NCI-H2196 (cell line): Measurements from ENCODE around the gene CORO7.

Experiments used
- DNase-seq: peaks from one replicate; lab custom pipeline; 2025; ENCODE audit not compliant: unreplicated experiment; lab: John Stamatoyannopoulos, UW

CORO7 gene

DNA sequence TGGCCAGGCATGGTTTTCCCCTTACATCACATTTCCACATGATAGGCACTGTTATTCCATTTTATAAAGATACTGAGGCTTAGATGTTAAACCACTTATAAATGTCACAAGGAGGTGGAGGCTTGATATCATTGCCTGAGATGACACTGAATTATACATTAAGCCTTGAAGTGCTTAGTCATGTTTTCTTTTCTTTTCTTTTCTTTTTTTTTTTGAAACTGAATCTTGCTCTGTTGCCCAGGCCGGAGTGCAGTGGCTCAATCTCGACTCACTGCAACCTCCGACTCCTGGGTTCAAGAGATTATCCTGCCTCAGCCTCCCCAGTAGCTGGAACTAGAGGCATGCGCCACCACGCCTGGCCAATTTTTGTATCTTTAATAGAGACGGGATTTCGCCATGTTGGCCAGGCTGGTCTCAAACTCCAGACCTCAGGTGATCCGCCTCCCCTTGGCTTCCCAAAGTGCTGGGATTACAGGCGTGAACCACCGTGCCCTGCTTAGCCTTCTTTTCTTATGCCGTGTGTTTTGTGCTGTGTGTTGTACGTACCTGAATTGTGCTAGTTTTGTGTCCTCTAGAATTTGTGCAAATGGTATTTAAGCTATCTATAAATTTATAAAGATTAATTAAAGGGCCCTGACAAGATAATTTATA lies 10.5 kb upstream of the CORO7 start:
- no peak for DNase-seq

DNA sequence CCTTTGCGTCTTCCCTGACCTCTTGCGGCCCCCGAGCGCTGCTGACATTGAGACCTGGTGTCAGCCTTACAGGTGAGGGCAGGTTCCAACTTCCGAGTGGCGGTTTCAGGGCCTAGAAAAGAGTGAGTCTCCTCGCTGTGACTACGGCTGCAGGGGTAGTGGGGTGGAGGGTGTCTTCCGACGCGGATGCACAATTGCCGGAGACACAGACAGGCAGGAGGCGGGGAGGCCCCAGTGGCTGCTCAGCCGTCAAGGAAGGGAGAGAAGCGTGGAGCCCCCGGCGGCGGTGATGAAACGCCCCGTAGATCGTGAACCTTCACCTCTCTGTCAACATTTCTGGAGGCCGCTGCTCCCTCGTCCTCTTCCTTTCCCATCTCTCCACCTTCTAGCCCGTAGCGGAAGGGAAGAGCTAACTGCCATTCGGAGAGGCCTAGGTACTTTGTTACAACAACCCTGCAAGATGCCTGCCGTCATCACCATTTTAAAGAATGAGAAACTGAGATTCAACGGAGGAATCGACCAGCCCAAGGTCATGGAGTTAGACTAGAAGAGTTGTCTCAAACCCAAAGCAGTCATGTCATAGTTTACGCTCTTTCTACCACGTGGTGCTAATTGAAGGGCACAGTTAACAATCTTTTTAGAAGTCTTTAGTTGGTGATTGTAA lies 9.8 kb upstream of the CORO7 start:
- DNase-seq: no peak

DNA sequence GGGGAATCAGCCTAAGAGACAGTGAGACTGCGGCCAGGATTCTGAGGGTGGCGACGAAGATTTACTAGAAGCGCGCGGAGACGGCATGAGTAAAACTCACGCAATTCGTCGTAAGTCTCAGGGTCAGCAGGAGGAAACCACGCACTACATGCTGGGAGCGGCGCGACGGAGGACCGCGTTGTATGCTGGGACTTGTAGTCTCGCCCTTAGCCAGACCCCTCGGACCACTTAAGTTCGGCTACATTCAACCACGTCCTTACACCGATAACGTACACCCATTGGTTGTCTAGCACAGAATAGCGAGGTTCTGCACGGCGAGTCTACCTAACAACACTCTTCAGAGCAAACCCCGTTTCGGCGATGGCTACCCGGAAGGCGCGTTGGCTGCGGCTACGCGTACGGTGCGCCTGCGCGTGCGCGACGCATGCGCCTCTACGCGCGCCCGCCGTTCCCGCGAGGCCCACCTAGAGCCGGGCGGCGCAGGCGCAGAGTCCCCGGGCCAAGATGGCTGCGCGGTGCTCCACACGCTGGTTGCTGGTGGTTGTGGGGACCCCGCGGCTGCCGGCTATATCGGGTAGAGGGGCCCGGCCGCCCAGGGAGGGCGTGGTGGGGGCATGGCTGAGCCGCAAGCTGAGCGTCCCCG lies 9.1 kb upstream of the CORO7 start, which contains the start of gene DNAJA3:
TSS of gene DNAJA3 (plus strand) at position 491 of the 643 bp plus-strand sequence. CDS start at position 505, 14 bp downstream.
- DNase-seq: peak; percentile 97

DNA sequence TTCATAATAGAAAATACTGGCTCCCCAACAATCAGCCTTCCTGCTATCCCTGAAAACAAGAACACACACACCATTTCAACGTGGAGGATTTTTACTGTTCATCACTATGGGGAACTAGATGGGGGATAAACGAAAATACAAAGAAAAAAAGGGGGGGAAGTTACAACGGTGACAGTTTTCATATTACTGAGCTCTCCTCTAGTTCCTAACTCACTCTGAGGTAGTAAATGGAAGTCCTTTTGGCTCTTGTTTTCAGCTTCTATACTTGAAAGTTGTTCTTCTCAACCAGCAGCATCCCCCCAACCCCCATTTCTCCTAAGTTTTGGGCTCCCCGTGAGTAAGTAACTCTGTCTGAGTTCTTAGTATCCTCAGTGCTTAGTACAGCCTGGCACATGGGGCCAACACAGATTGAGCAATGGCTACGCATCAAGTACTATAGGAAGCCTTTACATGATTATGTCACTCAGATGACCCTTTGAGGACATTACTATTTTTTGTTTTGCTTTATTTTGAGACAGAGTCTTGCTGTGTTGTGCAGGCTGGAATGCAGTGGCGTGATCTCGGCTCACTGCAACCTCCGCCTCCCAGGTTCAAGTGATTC lies 4.2 kb upstream of the CORO7 start:
- DNase-seq: no peak

DNA sequence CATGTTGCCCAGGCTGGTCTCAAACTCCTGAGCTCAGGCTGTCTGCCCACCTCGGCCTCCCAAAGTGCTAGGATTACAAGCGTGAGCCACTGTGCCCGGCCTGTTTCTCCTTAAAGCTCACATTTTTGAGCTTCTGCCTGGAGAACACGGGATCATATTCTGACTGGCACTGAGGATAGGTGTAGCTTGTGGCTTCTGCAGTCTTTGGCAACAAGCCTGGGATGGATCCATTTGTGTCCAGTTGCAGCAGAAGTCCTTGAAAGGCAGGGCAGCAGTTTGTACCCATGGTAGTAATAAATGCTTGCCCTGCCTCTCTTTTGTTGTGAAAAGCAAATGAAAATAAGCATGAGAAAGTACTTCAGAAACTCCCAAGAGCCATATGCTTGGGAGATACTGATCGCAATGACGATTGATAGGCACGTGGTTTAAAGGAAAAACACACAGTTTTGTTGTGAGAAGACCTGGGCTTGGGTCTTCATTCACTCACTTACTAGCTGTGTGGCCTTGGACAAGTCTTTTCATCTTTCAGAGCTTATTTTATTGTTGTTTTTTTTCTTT lies 3.1 kb upstream of the CORO7 start:
- no peak for DNase-seq

DNA sequence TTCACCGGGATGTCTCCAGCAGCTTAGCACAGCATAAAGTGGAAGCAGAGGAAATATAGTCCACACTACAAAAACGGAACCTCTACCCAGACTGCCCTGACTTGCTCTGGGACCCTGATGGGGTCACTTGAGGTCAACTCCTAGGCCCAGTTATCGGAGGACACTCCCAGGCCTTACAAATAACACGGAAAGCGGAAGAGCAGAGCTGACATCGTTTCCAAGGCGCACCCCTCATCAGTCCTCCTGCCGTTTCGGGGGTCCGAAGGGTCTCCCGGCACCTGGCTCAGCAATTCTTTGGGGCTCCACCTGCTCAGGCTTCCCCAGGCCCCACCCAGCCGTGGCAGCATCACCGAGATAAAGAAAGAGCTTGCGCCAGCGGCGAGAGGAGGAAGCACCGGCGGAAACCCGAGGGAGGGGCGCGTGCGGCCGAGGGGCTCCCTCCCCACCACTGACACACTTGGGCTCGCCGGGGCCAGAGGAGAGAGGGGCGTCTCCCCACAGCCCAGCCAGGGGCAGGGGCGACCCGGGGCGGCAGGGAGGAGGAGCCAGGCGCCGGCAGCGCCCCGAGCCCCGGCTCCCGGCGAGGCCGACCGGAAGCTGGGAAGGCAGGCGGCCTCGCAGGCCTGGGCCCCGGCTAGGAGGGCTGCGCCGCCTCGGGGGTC lies 727 bp downstream of the CORO7 start:
- peak; percentile 35 for DNase-seq

DNA sequence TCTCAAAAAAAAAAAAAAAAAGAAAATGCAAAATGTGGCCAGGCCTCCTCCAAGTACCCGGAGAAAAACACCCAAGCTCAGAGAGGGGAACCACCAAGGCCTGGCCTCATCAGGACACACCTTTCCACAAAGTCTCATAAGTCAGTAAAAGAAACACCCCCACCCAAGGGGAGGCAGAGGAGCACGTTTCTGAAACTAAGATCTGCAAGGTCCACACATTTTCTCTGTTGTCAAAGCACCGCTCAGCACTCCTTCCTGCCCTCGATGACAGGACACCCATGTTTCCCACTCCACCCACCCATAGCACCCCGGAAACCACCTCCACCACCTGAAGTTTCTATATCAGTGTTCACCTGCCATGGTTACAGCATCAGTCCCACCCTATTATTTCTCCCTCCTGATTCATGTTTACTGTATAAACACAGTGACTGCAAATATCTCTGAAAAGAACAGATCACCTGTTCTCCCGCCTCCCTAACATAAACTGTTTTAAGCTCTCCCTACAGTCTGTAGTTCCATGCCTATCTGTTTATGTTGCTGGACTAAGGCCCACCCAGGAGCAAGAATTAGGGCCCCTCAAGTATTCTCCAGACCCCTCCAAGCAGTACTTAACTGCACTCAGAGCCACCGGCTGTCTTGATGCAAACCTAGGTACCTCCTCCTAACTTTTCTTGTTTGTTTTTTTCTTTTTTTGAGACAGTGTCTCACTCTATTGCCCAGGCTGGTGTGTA lies 2.0 kb downstream of the CORO7 start:
- DNase-seq: peak; percentile 35

DNA sequence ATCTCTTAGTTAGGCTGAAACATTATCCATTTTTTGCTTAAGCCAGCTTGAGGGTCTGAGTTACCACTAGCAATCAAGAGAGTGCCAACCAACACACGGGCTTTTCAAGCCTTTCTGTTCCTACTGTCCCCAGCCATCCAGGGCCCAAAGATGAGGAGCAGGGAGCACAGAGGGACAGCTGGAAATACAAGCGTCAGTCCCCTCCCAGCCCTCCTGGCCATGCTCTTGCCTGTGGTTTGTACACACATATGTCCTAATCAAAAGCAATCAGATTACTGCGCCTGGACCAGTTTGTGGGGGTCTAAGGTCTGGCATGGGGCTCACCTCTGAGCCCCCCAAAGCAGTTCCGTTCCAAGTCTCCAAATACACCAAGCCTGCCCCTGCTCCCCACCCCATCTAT lies 3.5 kb downstream of the CORO7 start:
- no peak for DNase-seq

DNA sequence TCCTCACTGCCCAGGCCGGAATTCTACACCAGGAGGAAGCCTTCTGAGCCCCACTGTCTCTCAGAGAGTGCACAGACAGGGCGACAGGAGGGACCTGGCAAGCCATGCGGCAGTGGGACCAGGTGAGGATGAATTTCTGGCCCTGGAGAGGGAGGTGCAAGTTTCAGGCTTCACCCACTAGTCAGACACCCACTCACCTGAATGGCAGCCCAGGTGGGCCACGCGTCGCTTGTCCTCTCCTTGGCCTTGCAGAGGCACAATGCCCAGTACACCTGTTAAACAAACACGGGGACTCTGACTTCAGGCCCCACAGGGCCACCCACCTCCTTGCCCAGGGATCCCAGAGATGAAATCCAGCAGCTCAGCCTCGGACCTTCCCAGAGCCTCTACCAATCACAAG lies 4.2 kb downstream of the CORO7 start:
- DNase-seq: no peak

DNA sequence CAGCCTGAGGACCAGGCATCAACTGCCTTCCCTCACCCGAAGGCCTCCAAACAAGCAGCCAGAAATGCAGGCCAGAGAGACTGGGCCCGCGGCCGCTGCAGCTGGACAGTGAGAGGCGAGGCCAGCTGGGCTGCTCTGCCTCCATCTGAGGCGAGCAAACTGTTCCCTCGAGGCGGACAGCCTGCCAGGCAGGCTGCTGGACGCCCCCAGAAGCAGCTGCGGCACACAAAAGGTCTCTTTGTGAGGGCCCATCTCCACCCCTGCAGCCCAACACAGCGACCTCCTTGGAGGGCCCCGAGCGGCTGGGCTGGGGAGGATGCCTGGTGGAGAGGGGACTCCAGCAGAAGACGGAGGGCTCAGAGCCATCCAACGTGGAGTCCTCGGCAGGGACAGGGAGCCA lies 4.7 kb downstream of the CORO7 start:
- no peak for DNase-seq

DNA sequence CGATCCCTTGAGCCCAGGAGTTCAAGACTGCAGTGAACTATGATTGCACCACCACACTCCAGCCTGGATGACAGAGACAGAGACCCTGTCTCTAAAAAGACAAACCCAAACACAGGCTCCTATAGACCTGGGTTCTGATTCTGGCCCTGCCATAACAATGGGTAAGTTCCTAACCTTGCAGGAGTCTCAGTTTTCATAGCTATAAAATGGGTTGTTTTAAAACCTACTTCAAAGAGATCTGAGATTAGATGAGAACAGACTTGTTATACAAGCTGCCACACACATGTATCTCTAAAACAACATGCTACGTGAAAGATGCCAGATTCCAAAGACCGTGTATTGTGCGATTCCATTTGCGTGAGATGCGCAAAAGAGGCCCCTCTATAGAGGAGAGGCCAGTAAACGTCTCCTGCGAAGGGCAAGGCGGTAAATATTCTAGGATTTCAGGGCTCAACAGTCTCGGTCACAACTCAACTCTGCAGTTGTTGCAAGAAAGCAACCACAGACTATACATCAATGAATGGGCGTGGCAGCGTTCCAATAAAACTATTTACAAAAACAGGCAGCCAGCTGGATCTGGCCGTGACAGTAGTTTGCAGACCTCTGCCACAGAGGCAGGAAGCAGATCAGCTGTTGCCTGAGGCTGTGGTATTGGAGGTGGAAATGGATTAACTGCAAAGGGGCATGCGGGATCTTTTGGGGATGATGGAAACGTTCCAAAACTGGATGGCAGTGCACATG lies 5.9 kb downstream of the CORO7 start:
- peak; percentile 62 for DNase-seq

DNA sequence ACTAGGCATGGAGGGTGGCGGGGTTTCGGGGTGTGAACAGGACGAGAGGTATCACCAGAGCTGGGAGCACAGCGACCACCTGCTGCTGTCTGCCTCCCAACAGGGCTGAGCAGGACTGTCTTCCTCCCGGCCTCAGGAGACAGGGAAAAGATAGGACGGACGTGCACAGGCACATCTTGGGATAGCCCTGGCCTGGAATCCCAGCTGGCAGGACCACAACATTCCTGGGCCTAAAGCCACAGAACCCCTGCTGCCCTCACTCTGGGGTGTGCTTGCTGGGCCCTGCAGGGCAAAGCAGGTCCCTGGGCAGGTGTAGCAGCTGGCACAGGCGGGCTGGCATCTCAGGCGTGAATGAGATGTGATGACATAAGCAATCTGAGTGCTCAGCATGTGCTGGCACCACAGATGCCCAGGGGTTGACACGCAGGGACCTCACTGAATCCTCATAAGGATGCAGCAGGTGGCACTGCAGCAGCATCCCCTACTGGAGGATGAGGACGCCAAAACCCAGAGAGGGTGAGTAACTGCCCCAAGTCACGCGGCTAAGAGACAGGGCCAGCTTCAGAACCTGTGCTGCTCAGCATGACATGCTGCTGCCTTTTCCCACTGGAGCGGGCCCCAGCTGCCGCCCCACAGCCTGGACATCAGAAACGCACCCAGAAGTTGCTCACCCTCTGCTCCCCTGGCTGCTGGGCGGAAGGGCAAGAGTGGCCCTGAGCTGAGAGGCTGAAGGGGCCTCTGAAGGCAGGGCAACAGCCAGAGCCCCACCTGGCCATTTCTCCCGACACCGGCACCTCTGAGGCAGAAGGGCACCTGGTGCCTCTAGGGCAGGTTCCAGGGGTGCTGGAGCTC lies 7.1 kb downstream of the CORO7 start:
- DNase-seq: peak; percentile 88

DNA sequence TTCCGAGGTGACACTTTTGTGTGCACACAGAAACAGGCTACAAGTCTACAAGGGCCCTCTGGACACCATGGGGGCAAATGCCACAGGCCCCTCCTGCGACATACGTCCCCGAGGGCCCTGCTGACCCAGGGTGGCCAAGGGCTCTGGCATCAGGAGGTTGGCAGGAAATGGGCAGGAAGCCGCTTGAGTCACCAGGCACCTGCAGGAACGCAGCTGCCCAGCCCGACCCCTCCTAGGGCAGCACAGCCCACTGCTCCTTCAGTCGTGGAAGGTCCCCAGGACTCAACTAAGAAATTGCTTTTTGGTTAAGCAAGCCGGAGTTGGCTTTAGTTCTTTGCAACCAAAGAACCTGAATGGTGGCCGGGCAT lies 8.1 kb downstream of the CORO7 start:
- no peak for DNase-seq

DNA sequence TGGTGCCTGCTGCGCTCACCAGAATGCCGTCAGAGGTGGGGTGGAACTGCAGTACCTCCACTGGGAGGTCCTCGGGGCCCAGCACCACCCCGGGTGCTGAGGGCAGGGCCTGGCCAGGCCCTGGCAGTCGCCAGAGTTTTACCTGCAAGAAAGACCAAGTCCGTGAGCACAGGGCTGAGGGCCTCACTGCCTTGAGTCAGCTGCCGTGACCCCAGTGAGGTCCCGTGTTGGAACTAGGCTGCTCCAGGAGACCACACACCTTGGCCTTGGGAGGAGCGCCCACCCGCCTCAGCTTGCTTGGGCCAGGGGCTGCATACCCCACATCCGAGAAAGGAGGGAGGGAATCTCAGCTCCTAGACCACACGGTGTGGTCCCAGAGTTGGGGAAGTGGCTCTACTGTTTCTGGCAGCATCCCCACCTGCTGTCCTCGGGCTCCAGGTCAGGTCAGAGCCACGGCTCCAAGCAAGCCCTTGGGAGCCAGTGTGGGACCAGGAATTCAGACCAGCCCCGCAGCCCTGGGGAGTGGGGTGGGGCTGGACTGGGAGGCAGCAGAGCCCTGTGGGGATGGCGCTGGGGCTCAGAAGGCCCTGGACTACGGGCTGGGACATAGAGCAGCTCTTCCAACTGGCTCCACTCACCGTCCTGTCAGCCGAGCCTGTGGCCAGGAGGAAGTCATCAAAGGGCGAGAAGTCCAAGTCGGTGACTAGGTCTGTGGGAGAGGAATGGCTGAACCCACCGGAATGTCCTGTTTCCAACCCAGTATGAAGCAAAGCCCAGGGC lies 8.7 kb downstream of the CORO7 start:
- DNase-seq: no peak

DNA sequence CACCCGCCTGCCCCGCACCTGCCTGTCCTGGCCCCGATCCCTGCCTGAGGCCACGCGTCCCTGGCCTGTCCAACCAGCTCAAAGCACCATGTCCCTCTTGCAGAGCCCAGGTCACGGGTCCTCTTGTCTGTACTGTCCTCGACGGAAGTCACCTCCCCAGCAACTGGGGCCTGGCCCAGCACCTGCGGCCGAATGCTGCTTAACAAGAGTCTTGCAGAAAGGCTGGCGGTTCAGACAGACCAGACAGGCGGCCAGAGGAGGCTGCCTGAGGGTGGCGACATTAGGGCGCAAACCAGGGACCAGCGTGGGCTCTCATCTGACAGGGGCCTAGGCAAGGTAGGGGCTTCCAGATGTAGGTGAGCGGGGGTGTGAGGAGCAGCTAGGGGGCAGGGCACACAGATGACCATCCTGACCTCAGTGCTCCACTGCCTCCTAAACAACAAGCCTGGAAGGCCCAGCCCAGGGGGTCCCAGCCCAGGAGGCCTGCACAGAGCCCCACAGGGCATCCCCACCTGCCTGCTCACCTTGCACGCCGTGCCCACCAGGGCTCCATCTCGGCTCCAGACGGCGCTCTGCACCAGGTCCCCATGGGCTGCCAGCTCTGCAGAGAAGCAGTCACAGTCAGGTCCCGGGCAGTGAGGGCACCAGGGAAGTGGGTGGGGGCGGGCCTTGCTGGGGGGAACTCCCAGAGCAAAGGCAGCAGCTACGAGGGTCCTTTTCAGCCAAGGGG lies 11.3 kb downstream of the CORO7 start:
- peak; percentile 85 for DNase-seq

DNA sequence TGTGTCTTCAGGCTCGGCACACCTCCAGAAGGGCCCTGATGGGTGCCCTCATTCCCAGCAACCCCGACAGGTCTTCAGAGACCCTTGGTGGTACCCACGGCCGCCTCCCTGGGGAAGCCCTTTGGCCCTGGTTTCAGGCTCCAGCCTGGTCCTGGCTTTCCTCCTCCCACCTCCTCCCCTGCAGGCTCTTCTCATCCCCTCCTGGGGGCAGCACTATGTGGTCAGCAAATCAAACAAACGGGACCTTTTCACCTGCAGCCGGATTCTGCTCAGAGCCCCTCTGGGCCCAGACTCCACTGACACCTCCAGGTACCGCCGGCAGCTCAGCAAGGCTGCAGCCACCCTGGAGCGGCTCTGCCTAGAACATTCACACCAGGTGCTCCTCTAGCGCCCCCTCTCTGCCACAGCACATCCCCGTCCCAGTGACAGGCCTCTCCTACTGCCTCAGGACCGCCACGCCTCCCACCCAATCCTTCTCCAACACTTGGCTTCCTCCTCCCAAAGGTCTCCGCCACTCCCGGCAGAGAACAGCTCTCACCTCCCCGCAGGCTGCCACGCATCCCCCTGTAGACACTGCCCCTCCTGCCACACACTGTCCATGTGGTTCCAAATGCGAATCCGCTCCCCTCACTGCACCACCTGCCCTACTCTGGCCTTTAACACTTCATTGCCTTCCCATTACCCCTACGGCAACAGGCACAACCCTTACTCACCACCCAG lies 12.0 kb downstream of the CORO7 start:
- DNase-seq: peak; percentile 85
